Measurements from ENCODE around the gene RNF115.

RNF115 gene

GRCh38 chr1:145857170-145857569 is 33.3 kb upstream of the RNF115 start:
- Histone ChIP-seq H3K27me3 (ENCODE audit: insufficient read depth, low read length) (no peaks in the 10 kb centered on the region), H3K4me3 (ENCODE audit: low read depth, low read length) (no peak overlapping the region), H3K4me1 (ENCODE audit: control insufficient read depth in 1 of 2, insufficient read depth in 2 of 2, low read length in 2 of 2) (peaks cover 3 to 6% of the 10 kb centered on the region in 2 experiments), H2BK120ac (ENCODE audit: insufficient read depth, low read length, poor library complexity) (no peak overlapping the region), H3K27ac (ENCODE audit: low read depth, low read length) (no peak overlapping the region), H4K12ac (ENCODE audit: low read depth, low read length) (no peak overlapping the region), H2BK12ac (ENCODE audit: low read length) (no peak overlapping the region), H3K9me3 (ENCODE audit: insufficient read depth, low read depth, low read length) (peaks cover 1% of the 10 kb centered on the region), H4K91ac (ENCODE audit: low read depth, low read length) (no peak overlapping the region), H2AK5ac (ENCODE audit: low read length) (no peak overlapping the region), H3K23ac (ENCODE audit: low read length) (no peak overlapping the region), H4K8ac (ENCODE audit: low read depth, low read length) (no peak overlapping the region), H2AFZ (ENCODE audit: insufficient read depth, low read length, poor library complexity) (no peak overlapping the region), H3K9ac (ENCODE audit: low read length) (no peak overlapping the region), H2BK5ac (ENCODE audit: low read depth, low read length, poor library complexity) (no peak overlapping the region), H3K4ac (ENCODE audit: low read depth, low read length) (no peak overlapping the region), H3K79me2 (ENCODE audit: control insufficient read depth, insufficient read depth, low read length, poor library complexity) (peaks cover 2% of the 10 kb centered on the region), H3K18ac (ENCODE audit: low read length) (peak overlapping the region; percentile 0), H3K4me2 (ENCODE audit: low read length) (no peak overlapping the region), H3K79me1 (ENCODE audit: low read length) (peaks cover 5% of the 10 kb centered on the region), H3K36me3 (ENCODE audit: control insufficient read depth in 1 of 2, insufficient read depth in 2 of 2, low read length in 2 of 2) (peaks cover 31 to 39% of the 10 kb centered on the region in 2 experiments), H3K14ac (ENCODE audit: low read length) (no peak overlapping the region)
- DNase-seq: no peak
- no CpG with 5 or more reads among the region's 4 CpGs for WGBS (ENCODE audit: extremely low coverage, insufficient coverage, insufficient read length)

- Histone ChIP-seq H3K27me3 (ENCODE audit: insufficient read depth, low read length) (no peaks in the 10 kb centered on the region), H4K12ac (ENCODE audit: low read depth, low read length) (no peak overlapping the region), H3K36me3 (ENCODE audit: control insufficient read depth in 1 of 2, insufficient read depth in 2 of 2, low read length in 2 of 2) (peaks cover 38 to 48% of the 10 kb centered on the region in 2 experiments), H4K8ac (ENCODE audit: low read depth, low read length) (no peak overlapping the region), H3K4me2 (ENCODE audit: low read length) (no peak overlapping the region), H4K91ac (ENCODE audit: low read depth, low read length) (no peak overlapping the region), H2AK5ac (ENCODE audit: low read length) (no peak overlapping the region), H3K9me3 (ENCODE audit: insufficient read depth, low read depth, low read length) (peaks cover 1% of the 10 kb centered on the region), H3K18ac (ENCODE audit: low read length) (no peak overlapping the region), H3K4ac (ENCODE audit: low read depth, low read length) (no peak overlapping the region), H3K9ac (ENCODE audit: low read length) (no peak overlapping the region), H3K14ac (ENCODE audit: low read length) (no peak overlapping the region), H2BK120ac (ENCODE audit: insufficient read depth, low read length, poor library complexity) (no peak overlapping the region), H2BK5ac (ENCODE audit: low read depth, low read length, poor library complexity) (no peak overlapping the region), H3K79me2 (ENCODE audit: control insufficient read depth, insufficient read depth, low read length, poor library complexity) (peaks cover 2% of the 10 kb centered on the region), H3K23ac (ENCODE audit: low read length) (no peak overlapping the region), H3K4me1 (ENCODE audit: control insufficient read depth in 1 of 2, insufficient read depth in 2 of 2, low read length in 2 of 2) (peaks cover 3 to 7% of the 10 kb centered on the region in 2 experiments), H2AFZ (ENCODE audit: insufficient read depth, low read length, poor library complexity) (no peak overlapping the region), H3K27ac (ENCODE audit: low read depth, low read length) (no peak overlapping the region), H3K4me3 (ENCODE audit: low read depth, low read length) (no peak overlapping the region), H3K79me1 (ENCODE audit: low read length) (peaks cover 5% of the 10 kb centered on the region), H2BK12ac (ENCODE audit: low read length) (no peak overlapping the region)
- no peak for DNase-seq
- no CpG with 5 or more reads among the region's 7 CpGs for WGBS (ENCODE audit: extremely low coverage, insufficient coverage, insufficient read length)
These were observed 31.6 kb upstream of the RNF115 start for GRCh38 chr1:145855426-145855948.

GRCh38 chr1:145849356-145850160 is 25.7 kb upstream of the RNF115 start:
- WGBS (ENCODE audit: extremely low coverage, insufficient coverage, insufficient read length): no CpG with 5 or more reads among the region's 15 CpGs
- peaks cover 5% of the 10 kb centered on the region for H3K79me2 ChIP-seq (ENCODE audit: control insufficient read depth, insufficient read depth, low read length, poor library complexity)
- DNase-seq: no peak

GRCh38 chr1:145847827-145848226 is 23.9 kb upstream of the RNF115 start:
- no peak overlapping the region for H3K14ac ChIP-seq (ENCODE audit: low read length)
- H3K4me3 ChIP-seq (ENCODE audit: low read depth, low read length): no peak overlapping the region
- H2BK12ac ChIP-seq (ENCODE audit: low read length): no peak overlapping the region
- H3K4me2 ChIP-seq (ENCODE audit: low read length): no peak overlapping the region
- H3K4ac ChIP-seq (ENCODE audit: low read depth, low read length): no peak overlapping the region
- no CpG with 5 or more reads among the region's 3 CpGs for whole genome bisulfite sequencing (ENCODE audit: extremely low coverage, insufficient coverage, insufficient read length)
- no peak overlapping the region for H2BK120ac ChIP-seq (ENCODE audit: insufficient read depth, low read length, poor library complexity)
- peaks cover 6% of the 10 kb centered on the region for H3K79me1 ChIP-seq (ENCODE audit: low read length)
- H2AK5ac ChIP-seq (ENCODE audit: low read length): no peak overlapping the region
- no peak overlapping the region for H3K18ac ChIP-seq (ENCODE audit: low read length)
- H4K91ac ChIP-seq (ENCODE audit: low read depth, low read length): no peak overlapping the region
- H3K9ac ChIP-seq (ENCODE audit: low read length): no peak overlapping the region
- H3K4me1 ChIP-seq (ENCODE audit: control insufficient read depth in 1 of 2, insufficient read depth in 2 of 2, low read length in 2 of 2): peaks cover 11 to 20% of the 10 kb centered on the region in 2 experiments
- no peak overlapping the region for H4K8ac ChIP-seq (ENCODE audit: low read depth, low read length)
- no peaks in the 10 kb centered on the region for H3K9me3 ChIP-seq (ENCODE audit: insufficient read depth, low read depth, low read length)
- no peak overlapping the region for H3K27ac ChIP-seq (ENCODE audit: low read depth, low read length)
- peaks cover 5% of the 10 kb centered on the region for H3K79me2 ChIP-seq (ENCODE audit: control insufficient read depth, insufficient read depth, low read length, poor library complexity)
- no peak overlapping the region for H2AFZ ChIP-seq (ENCODE audit: insufficient read depth, low read length, poor library complexity)
- no peak overlapping the region for H3K23ac ChIP-seq (ENCODE audit: low read length)
- no peak overlapping the region for H2BK5ac ChIP-seq (ENCODE audit: low read depth, low read length, poor library complexity)
- DNase-seq: no peak
- no peak overlapping the region for H4K12ac ChIP-seq (ENCODE audit: low read depth, low read length)
- H3K36me3 ChIP-seq (ENCODE audit: control insufficient read depth in 1 of 2, insufficient read depth in 2 of 2, low read length in 2 of 2): peaks cover 22 to 38% of the 10 kb centered on the region in 2 experiments
- H3K27me3 ChIP-seq (ENCODE audit: insufficient read depth, low read length): no peaks in the 10 kb centered on the region

More at GRCh38 chr1:145849356-145850160, 25.7 kb upstream of the RNF115 start:
- Histone ChIP-seq H4K12ac (ENCODE audit: low read depth, low read length) (no peak overlapping the region), H3K27me3 (ENCODE audit: insufficient read depth, low read length) (no peaks in the 10 kb centered on the region), H3K36me3 (ENCODE audit: control insufficient read depth in 1 of 2, insufficient read depth in 2 of 2, low read length in 2 of 2) (peaks cover 33 to 51% of the 10 kb centered on the region in 2 experiments), H3K9ac (ENCODE audit: low read length) (no peak overlapping the region), H3K18ac (ENCODE audit: low read length) (no peak overlapping the region), H3K79me1 (ENCODE audit: low read length) (peaks cover 6% of the 10 kb centered on the region), H3K4me3 (ENCODE audit: low read depth, low read length) (no peak overlapping the region), H3K4me1 (ENCODE audit: control insufficient read depth in 1 of 2, insufficient read depth in 2 of 2, low read length in 2 of 2) (peaks cover 11 to 20% of the 10 kb centered on the region in 2 experiments), H4K91ac (ENCODE audit: low read depth, low read length) (peak overlapping the region; percentile 11), H3K23ac (ENCODE audit: low read length) (no peak overlapping the region), H2BK12ac (ENCODE audit: low read length) (no peak overlapping the region), H4K8ac (ENCODE audit: low read depth, low read length) (no peak overlapping the region), H3K27ac (ENCODE audit: low read depth, low read length) (peak overlapping the region; percentile 0), H2AK5ac (ENCODE audit: low read length) (no peak overlapping the region), H2BK5ac (ENCODE audit: low read depth, low read length, poor library complexity) (no peak overlapping the region), H2BK120ac (ENCODE audit: insufficient read depth, low read length, poor library complexity) (no peak overlapping the region), H2AFZ (ENCODE audit: insufficient read depth, low read length, poor library complexity) (no peak overlapping the region), H3K4me2 (ENCODE audit: low read length) (no peak overlapping the region), H3K9me3 (ENCODE audit: insufficient read depth, low read depth, low read length) (peaks cover 1% of the 10 kb centered on the region), H3K4ac (ENCODE audit: low read depth, low read length) (no peak overlapping the region), H3K14ac (ENCODE audit: low read length) (no peak overlapping the region)

All from trophoblast cell (in vitro differentiated cells and primary cell).